Eye (tissue), 1 donor: Measurements from ENCODE around the gene PRKCG.
"Not testable (repeated sequence)": the region's sequence is repeated elsewhere in the genome, so short reads cannot be mapped to it uniquely, and the experiment has no call there.

ENCODE experiments used
- DNase-seq: peaks from one replicate; pipeline ENCODE4 v3.0.0-alpha.2; 2015

PRKCG gene

DNA sequence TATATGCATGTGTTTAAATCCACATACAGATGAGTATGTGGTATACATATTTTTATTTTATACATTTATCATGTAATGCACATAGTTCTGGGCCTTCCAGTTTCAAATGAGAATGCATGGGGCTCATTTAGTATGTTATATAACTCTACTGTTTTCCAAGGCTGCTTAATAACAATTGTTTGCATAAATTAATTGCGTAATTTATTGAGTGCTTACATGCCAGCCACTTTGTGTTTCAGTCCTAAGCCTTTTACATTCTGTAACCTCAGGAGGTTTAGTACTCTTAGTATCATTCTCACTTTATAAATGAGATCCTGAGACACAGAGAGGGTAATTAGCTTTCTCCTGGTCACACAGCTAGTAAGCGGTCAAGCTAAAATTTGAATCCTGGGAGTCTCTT is 64.0 kb downstream of the PRKCG start:
- DNase-seq: no peak

DNA sequence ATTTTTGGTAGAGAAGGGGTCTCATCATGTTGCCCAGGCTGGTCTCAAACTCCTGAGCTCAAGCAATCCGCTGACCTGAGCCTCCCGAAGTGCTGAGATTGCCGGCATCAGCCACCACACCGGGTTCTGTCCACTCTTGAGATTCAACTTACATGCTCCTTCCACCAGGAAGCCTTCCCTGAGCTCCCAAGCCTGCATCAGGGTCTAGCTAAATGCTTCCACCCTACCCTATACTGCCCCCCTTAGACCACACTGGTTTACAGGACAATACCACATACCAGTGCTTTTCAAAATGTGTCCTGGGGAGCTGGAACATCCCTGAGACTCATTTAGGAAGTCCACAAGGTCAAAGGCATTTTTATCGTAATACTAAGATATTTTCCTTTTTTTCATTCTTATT is 65.6 kb downstream of the PRKCG start:
- no peak for DNase-seq

DNA sequence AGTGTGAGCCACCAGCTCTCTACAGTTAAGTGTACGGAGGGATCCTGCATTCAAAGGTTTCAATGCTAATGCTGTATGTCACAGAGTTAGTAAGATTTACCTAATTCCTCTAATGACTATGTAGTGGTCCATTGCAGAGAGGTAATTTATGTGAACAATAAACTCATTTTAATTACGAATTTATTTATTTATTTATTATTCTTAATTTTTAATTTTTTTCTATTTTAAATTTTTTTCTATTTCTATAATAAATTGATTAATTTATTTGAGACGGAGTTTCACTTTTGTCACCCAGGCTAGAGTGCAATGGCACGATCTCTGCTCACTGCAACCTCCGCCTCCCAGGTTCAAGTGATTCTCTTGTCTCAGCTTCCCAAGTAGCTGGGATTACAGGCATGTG is 66.6 kb downstream of the PRKCG start:
- not testable (repeated sequence) for DNase-seq

DNA sequence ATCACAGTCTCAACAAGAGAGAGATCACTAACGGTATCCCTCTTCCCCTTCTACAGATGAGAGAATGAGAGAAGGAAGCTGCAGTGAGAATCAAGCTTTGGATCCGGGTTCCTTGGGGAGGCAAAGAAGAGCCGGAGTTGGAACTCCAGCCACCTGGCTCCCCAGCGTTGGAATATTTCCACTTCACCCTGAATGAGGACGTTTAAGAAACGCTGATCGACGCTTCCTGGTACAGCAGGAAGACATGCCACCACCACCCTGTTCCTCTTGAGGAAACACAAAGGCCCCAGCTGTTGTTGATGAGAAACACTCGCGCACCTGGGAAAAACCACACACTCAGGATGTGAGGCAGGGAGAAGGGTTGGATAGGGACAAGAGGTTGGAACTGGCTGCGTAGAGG is 69.4 kb downstream of the PRKCG start:
- DNase-seq: no peak

DNA sequence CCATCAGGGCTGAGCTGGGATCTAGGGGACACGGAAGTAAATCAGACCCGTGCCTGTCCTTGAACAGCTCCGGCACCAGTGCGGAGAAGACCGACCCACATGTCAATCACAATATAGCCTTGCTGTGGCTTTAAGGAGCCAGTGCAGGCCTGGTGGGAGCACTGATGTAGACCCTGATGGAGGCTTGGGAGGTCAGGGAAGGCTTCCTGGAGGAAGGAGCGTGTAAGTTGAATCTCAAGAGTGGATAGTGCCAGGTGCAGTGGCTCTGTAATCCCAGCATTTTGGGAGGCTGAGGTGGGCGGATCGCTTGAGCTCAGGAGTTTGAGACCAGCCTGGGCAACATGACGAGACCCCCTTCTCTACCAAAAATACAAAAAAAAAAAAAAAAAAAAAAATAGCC is 70.0 kb downstream of the PRKCG start:
- no peak for DNase-seq

DNA sequence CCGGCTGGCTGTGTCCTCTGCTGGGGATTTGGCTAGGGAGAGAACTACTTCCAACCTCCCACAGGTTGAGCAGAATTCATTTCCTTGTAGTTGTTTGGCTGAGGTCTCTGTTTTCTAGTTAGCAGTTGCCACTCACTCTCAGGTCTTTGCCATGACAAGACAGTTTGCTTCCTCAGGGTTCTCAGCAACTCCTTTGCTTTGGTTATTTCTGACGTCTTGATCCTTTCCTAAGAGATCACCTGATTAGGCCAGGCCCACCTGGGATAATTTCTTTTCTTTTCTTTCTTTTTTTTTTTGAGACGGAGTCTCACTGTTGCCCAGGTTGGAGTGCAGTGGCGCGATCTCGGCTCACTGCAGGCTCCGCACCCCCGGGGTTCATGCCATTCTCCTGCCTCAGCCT is 71.4 kb downstream of the PRKCG start:
- no peak for DNase-seq
